ENCODE results near the gene GRK1.
"Not testable (repeated sequence)": the region's sequence is repeated elsewhere in the genome, so short reads cannot be mapped to it uniquely, and the experiment has no call there.

GRK1 gene

DNA sequence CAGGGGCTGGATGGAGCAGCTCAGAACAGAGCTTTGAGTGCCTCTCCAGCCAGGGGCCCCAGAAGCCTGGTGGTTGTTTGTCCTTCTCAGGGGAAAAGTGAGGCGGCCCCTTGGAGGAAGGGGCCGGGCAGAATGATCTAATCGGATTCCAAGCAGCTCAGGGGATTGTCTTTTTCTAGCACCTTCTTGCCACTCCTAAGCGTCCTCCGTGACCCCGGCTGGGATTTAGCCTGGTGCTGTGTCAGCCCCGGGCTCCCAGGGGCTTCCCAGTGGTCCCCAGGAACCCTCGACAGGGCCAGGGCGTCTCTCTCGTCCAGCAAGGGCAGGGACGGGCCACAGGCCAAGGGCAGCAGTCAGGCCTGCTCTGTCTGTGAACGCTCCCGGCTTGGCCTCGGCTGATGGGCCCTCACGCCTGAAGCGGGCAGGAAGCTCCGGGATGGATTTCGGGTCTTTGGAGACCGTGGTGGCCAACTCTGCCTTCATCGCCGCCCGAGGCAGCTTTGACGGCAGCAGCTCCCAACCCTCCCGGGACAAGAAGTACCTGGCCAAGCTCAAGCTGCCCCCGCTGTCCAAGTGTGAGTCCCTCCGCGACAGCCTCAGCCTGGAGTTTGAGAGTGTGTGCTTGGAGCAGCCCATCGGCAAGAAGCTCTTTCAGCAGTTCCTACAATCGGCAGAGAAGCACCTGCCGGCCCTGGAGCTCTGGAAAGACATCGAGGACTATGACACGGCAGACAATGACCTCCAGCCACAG, at the start of gene GRK1:
Gene GRK1, plus strand, starts transcription at position 269 of the 751 bp plus-strand sequence. Its CDS starts 168 bp downstream, at position 437.
- H3K27me3 ChIP-seq (ENCODE audit: insufficient read depth, insufficient read length), result no peaks in the 10 kb centered on the region
- no peak for TF ChIP-seq ZNF274 (IDR thresholded peaks at IDR 0.05; ENCODE audit: low read depth, low read length)
- TF ChIP-seq YY1 (IDR thresholded peaks at IDR 0.05; ENCODE audit: insufficient read depth, insufficient read length), result no peak
- no peak for TF ChIP-seq SUZ12 (IDR thresholded peaks at IDR 0.05; ENCODE audit: extremely low read depth, insufficient read depth, insufficient read length)
- H3K4me3 ChIP-seq (ENCODE audit: insufficient read length, low read depth), result no peak within 1 kb of the TSS
- H3K9me3 ChIP-seq (ENCODE audit: insufficient read depth, low read length), result peaks cover 4% of the 10 kb centered on the region; the same call in 1 of the 2 replicates
- H3K36me3 ChIP-seq (ENCODE audit: insufficient read depth, insufficient read length, low read length), result no peaks in the 10 kb centered on the region
- H3K9ac ChIP-seq (ENCODE audit: insufficient read length, low read depth), result no peak within 1 kb of the TSS
- no peaks in the 10 kb centered on the region for H3K4me1 ChIP-seq (ENCODE audit: insufficient read depth, insufficient read length)
- DNase-seq (ENCODE audit: low read depth, low spot score), result no peak

DNA sequence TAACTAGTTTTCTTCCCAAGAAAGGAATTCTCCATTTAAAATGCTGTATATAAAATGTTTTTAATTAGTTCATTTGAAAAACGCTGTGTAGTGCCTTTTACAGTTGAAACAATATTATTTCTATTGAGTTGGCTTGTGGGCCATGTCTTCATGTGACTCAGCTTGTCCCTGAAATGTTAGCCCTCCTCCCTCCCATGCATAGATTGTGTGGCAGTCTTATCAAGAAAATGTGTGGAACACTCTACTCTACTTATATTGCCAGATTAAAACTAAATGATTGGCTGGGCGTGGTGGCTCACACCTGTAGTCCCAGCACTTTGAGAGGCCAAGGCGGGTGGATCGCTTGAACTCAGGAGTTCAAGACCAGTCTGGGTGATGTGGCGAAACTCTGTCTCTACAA, 49.1 kb upstream of the GRK1 start:
- no peak for TF ChIP-seq SUZ12 (IDR thresholded peaks at IDR 0.05; ENCODE audit: extremely low read depth, insufficient read depth, insufficient read length)
- TF ChIP-seq ZNF274 (IDR thresholded peaks at IDR 0.05; ENCODE audit: low read depth, low read length), result no peak
- TF ChIP-seq YY1 (IDR thresholded peaks at IDR 0.05; ENCODE audit: insufficient read depth, insufficient read length), result no peak
- Histone ChIP-seq H3K4me1 (ENCODE audit: insufficient read depth, insufficient read length) (peaks cover 15% of the 10 kb centered on the region), H3K36me3 (ENCODE audit: insufficient read depth, insufficient read length, low read length) (peaks cover 45% of the 10 kb centered on the region), H3K4me3 (ENCODE audit: insufficient read length, low read depth) (no peak overlapping the region), H3K27me3 (ENCODE audit: insufficient read depth, insufficient read length) (no peaks in the 10 kb centered on the region), H3K9ac (ENCODE audit: insufficient read length, low read depth) (no peak overlapping the region), H3K9me3 (ENCODE audit: insufficient read depth, low read length) (peaks cover 7% of the 10 kb centered on the region; the same call in 1 of the 2 replicates)
- DNase-seq (ENCODE audit: low read depth, low spot score), result no peak

DNA sequence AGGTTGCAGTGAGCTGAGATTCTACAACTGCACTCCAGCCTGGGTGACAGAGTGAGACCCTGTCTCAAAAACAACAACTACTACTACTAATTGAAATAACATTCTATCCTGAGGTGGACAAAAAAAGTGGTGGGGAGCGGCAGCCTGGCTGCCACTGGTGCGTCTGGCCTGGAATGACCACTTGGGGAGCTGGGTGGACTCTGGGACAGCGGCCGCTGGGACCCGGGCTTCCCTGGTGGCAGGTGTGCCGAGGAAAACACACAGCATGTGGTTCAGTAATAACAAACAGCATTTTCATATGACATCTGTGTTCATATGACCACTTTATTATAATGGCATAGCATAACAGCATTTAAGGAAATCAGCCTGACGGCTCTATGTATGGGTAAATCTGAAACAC, 48.6 kb upstream of the GRK1 start:
- Histone ChIP-seq H3K9ac (ENCODE audit: insufficient read length, low read depth) (no peak overlapping the region), H3K4me1 (ENCODE audit: insufficient read depth, insufficient read length) (peaks cover 15% of the 10 kb centered on the region), H3K27me3 (ENCODE audit: insufficient read depth, insufficient read length) (no peaks in the 10 kb centered on the region), H3K36me3 (ENCODE audit: insufficient read depth, insufficient read length, low read length) (peaks cover 47% of the 10 kb centered on the region), H3K9me3 (ENCODE audit: insufficient read depth, low read length) (peaks cover 10% of the 10 kb centered on the region; the same call in 1 of the 2 replicates), H3K4me3 (ENCODE audit: insufficient read length, low read depth) (no peak overlapping the region)
- DNase-seq (ENCODE audit: low read depth, low spot score), result no peak
- TF ChIP-seq ZNF274 (IDR thresholded peaks at IDR 0.05; ENCODE audit: low read depth, low read length) (no peak), YY1 (IDR thresholded peaks at IDR 0.05; ENCODE audit: insufficient read depth, insufficient read length) (no peak)

DNA sequence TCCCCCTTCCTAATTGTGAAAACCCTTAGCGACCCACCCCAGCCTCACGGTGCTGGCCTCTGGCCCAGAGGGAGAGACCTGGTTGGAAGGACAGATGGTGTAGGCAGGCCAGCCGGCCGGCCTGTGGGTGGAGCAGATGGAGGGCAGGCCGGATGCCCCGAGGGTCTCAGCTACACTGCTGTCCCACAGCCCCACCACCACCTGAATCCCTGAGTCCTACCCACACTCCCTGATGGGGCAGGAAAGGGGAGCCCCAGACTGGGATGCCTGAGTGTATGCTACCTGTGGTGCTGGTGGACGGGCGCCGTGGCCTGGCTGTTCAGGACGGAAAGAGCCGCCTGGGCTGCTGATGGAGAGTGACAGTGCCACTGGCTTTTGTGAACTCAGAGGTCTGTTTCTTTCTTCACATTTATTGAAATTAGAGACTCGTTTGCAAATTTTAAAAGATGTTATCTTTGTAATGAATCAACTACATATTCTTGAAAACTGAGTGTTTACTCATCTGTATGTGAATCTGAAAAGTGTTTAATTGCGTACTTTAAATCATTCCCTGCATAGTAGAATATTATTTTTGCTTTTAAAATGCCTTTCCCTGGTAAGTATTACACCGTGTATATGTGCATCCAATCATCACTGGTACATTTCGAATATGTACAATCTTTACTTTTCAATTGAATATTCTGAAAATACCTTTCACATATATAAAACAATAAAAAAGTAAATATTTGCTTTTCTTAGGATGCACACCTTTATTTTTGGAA, 46.8 kb upstream of the GRK1 start:
- Histone ChIP-seq H3K9me3 (ENCODE audit: insufficient read depth, low read length) (peaks cover 10% of the 10 kb centered on the region; the same call in 1 of the 2 replicates), H3K4me3 (ENCODE audit: insufficient read length, low read depth) (no peak overlapping the region), H3K36me3 (ENCODE audit: insufficient read depth, insufficient read length, low read length) (peaks cover 44% of the 10 kb centered on the region), H3K27me3 (ENCODE audit: insufficient read depth, insufficient read length) (no peaks in the 10 kb centered on the region), H3K4me1 (ENCODE audit: insufficient read depth, insufficient read length) (peaks cover 11% of the 10 kb centered on the region), H3K9ac (ENCODE audit: insufficient read length, low read depth) (no peak overlapping the region)
- TF ChIP-seq ZNF274 (IDR thresholded peaks at IDR 0.05; ENCODE audit: low read depth, low read length), result no peak
- no peak for TF ChIP-seq SUZ12 (IDR thresholded peaks at IDR 0.05; ENCODE audit: extremely low read depth, insufficient read depth, insufficient read length)
- no peak for TF ChIP-seq YY1 (IDR thresholded peaks at IDR 0.05; ENCODE audit: insufficient read depth, insufficient read length)
- no peak for DNase-seq (ENCODE audit: low read depth, low spot score)

DNA sequence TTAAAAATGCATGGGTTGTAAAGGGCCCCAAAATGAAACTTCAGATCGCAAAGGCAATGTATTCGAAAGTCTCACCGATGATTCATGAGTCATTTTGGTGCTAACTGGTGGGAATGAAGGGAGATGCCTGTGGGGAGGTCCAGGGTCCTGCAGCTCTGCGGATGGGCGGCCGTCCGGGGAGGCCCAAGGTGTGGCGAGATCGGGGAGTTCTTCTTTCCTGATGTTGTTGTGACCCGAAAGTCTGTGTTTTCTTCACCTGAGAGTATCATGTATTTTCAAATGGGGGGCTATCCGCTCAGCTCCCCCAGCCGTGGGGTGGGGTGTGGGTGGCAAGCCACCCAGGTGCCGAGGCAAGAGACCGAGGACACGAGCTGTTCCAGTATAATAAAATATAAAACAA, 46.0 kb upstream of the GRK1 start:
- no peak for DNase-seq (ENCODE audit: low read depth, low spot score)
- Histone ChIP-seq H3K9ac (ENCODE audit: insufficient read length, low read depth) (no peak overlapping the region), H3K4me3 (ENCODE audit: insufficient read length, low read depth) (no peak overlapping the region), H3K9me3 (ENCODE audit: insufficient read depth, low read length) (peaks cover 10% of the 10 kb centered on the region; the same call in 1 of the 2 replicates), H3K36me3 (ENCODE audit: insufficient read depth, insufficient read length, low read length) (peaks cover 49% of the 10 kb centered on the region), H3K27me3 (ENCODE audit: insufficient read depth, insufficient read length) (no peaks in the 10 kb centered on the region), H3K4me1 (ENCODE audit: insufficient read depth, insufficient read length) (peaks cover 11% of the 10 kb centered on the region)
- no peak for TF ChIP-seq ZNF274 (IDR thresholded peaks at IDR 0.05; ENCODE audit: low read depth, low read length)
- no peak for TF ChIP-seq YY1 (IDR thresholded peaks at IDR 0.05; ENCODE audit: insufficient read depth, insufficient read length)
- no peak for TF ChIP-seq SUZ12 (IDR thresholded peaks at IDR 0.05; ENCODE audit: extremely low read depth, insufficient read depth, insufficient read length)

DNA sequence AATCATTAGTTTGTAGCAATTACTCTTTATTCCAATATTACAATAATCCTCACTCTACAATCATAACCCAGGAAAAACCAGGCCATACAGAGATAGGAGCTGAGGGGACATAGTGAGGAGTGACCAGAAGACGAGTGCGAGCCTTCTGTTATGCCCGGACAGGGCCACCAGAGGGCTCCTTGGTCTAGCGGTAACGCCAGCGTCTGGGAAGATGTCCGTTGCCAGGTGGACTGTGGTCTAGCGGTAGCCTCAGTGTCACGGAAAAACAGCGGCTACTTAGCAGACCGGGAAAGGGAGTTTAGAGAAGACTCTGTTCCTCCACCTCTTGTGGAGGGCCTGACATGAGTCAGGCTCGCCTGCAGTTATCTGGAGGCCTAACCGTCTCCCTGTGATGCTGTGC, 45.5 kb upstream of the GRK1 start:
- not testable (repeated sequence) for DNase-seq (ENCODE audit: low read depth, low spot score); H3K27me3 ChIP-seq (ENCODE audit: insufficient read depth, insufficient read length)

DNA sequence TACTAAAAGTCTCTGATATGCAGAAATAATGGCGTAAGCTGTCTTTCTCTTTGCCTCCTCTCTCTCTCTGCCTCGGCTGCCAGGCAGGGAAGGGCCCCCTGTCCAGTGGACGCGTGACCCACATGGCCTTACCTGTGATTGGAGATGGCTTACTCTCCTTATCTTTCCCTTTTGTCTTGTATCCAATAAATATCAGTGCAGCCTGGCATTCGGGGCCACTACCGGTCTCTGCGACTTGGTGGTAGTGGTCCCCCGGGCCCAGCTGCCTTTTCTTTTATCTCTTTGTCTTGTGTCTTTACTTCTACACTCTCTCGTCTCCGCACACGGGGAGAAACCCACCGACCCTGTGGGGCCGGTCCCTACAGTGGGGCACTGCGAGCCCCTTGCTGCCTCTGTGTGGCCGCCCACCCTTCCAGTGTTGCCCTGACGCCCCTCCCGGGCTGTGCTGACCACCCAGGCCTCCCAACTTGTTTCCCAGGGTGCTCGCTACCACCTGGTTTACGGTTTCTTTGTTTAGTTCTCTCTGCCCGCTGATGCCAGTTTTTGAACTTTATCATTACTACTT, 45.0 kb upstream of the GRK1 start:
- Histone ChIP-seq H3K9me3 (ENCODE audit: insufficient read depth, low read length) (peaks cover 10% of the 10 kb centered on the region; the same call in 1 of the 2 replicates), H3K36me3 (ENCODE audit: insufficient read depth, insufficient read length, low read length) (peaks cover 54% of the 10 kb centered on the region)
- H3K27me3 ChIP-seq (ENCODE audit: insufficient read depth, insufficient read length); DNase-seq (ENCODE audit: low read depth, low spot score); H3K4me1 ChIP-seq (ENCODE audit: insufficient read depth, insufficient read length); H3K4me3 ChIP-seq (ENCODE audit: insufficient read length, low read depth); H3K9ac ChIP-seq (ENCODE audit: insufficient read length, low read depth): not testable (repeated sequence)

More for the DNA sequence above, 45.5 kb upstream of the GRK1 start:
- Histone ChIP-seq H3K9me3 (ENCODE audit: insufficient read depth, low read length) (peaks cover 10% of the 10 kb centered on the region; the same call in 1 of the 2 replicates), H3K36me3 (ENCODE audit: insufficient read depth, insufficient read length, low read length) (peaks cover 50% of the 10 kb centered on the region)
- not testable (repeated sequence) for H3K4me1 ChIP-seq (ENCODE audit: insufficient read depth, insufficient read length); H3K4me3 ChIP-seq (ENCODE audit: insufficient read length, low read depth); H3K9ac ChIP-seq (ENCODE audit: insufficient read length, low read depth)
